ENCODE results near the gene ZNF35. TPM values are rescaled to one million over a fixed set of nuclear protein-coding genes. Genes with fewer than 3 reads are reported as not detected.

The ZNF35 gene
- total and polyA plus RNA-seq, 7 donors = 3.0 to 15.3 (median 12.1) TPM

DNA sequence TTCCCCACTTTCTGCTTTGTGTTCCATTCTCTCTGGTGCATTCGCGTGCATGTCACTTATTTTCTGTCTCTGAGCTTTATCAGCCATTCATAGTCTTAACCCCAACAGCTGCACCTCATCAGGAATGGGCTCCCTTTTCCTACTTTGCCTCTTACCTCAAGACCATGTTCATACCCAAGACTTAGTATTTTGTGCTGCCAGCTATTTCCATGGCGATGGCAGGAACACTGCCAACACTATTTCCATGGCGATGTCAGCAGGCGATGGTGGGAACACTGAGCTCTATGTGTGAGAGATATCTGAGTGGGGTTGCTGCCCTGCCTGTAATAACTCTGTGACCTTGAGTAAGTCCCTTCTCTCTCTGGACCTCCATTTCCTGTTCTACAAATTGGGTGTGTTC lies 5.5 kb downstream of the ZNF35 start:
- peaks cover 0 to 15% (median 3%) of the 10 kb centered on the region in 4 donors for H3K9me3 ChIP-seq
- no peak overlapping the region for H3K27ac ChIP-seq
- peaks cover 0 to 11% (median 4%) of the 10 kb centered on the region in 4 donors for H3K4me1 ChIP-seq
- no peaks in the 10 kb centered on the region for H3K27me3 ChIP-seq
- intact Hi-C loops (cut with DNase I) = no loop called here
- TF ChIP-seq EP300 (IDR thresholded peaks at IDR 0.05) (no peak), POLR2AphosphoS5 (IDR thresholded peaks at IDR 0.05) (no peak), POLR2A (IDR thresholded peaks at IDR 0.05) (no peak)
- TF ChIP-seq, protein P1, sequence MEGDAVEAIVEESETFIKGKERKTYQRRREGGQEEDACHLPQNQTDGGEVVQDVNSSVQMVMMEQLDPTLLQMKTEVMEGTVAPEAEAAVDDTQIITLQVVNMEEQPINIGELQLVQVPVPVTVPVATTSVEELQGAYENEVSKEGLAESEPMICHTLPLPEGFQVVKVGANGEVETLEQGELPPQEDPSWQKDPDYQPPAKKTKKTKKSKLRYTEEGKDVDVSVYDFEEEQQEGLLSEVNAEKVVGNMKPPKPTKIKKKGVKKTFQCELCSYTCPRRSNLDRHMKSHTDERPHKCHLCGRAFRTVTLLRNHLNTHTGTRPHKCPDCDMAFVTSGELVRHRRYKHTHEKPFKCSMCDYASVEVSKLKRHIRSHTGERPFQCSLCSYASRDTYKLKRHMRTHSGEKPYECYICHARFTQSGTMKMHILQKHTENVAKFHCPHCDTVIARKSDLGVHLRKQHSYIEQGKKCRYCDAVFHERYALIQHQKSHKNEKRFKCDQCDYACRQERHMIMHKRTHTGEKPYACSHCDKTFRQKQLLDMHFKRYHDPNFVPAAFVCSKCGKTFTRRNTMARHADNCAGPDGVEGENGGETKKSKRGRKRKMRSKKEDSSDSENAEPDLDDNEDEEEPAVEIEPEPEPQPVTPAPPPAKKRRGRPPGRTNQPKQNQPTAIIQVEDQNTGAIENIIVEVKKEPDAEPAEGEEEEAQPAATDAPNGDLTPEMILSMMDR (IDR thresholded peaks at IDR 0.05) = no peak
- 97 to 99% methylated on average over 5 of the region's 5 CpGs for WGBS, 2 donors
- DNase-seq = no peak
- H3K4me3 ChIP-seq = no peak overlapping the region
- peaks cover 13 to 76% (median 60%) of the 10 kb centered on the region in 4 donors for H3K36me3 ChIP-seq

DNA sequence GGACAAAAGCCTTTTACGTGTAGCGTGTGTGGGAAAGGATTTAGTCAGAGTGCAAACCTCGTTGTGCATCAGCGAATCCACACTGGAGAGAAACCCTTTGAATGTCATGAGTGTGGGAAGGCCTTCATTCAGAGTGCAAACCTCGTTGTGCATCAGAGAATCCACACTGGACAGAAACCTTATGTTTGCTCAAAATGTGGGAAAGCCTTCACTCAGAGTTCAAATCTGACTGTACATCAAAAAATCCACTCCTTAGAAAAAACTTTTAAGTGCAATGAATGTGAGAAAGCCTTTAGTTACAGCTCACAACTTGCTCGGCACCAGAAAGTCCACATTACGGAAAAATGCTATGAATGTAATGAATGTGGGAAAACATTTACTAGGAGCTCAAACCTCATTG lies 10.5 kb downstream of the ZNF35 start:
- WGBS, 2 donors = 97% methylated on average over 7 of the region's 7 CpGs
- Histone ChIP-seq H3K27me3 (no peaks in the 10 kb centered on the region), H3K36me3 (peaks cover 24 to 66% (median 47%) of the 10 kb centered on the region in 4 donors), H3K4me1 (no peaks in the 10 kb centered on the region), H3K27ac (no peak overlapping the region), H3K9me3 (peaks cover 6 to 25% (median 10%) of the 10 kb centered on the region in 4 donors), H3K4me3 (no peak overlapping the region)
- intact Hi-C loops (cut with DNase I) = no loop called here
- no peak for DNase-seq
- TF ChIP-seq EP300 (IDR thresholded peaks at IDR 0.05) = no peak
- no peak for TF ChIP-seq POLR2AphosphoS5 (IDR thresholded peaks at IDR 0.05)
- TF ChIP-seq, protein P1 (IDR thresholded peaks at IDR 0.05) = no peak
- TF ChIP-seq POLR2A (IDR thresholded peaks at IDR 0.05) = no peak

DNA sequence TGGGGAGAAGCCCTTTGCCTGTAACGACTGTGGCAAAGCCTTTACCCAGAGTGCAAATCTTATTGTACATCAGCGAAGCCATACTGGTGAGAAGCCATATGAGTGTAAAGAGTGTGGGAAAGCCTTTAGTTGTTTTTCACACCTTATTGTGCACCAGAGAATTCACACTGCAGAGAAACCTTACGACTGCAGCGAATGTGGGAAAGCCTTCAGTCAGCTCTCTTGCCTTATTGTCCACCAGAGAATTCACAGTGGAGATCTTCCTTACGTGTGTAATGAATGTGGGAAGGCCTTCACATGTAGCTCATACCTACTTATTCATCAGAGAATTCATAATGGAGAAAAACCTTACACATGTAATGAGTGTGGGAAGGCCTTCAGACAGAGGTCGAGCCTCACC lies 10.9 kb downstream of the ZNF35 start:
- no peak overlapping the region for H3K27ac ChIP-seq
- peaks cover 24 to 62% (median 43%) of the 10 kb centered on the region in 4 donors for H3K36me3 ChIP-seq
- DNase-seq = no peak
- no peak overlapping the region for H3K4me3 ChIP-seq
- H3K9me3 ChIP-seq = peaks cover 6 to 25% (median 10%) of the 10 kb centered on the region in 4 donors
- H3K27me3 ChIP-seq = no peaks in the 10 kb centered on the region
- H3K4me1 ChIP-seq = no peaks in the 10 kb centered on the region
- TF ChIP-seq, protein P1 (IDR thresholded peaks at IDR 0.05) = no peak
- TF ChIP-seq EP300 (IDR thresholded peaks at IDR 0.05) (no peak), POLR2AphosphoS5 (IDR thresholded peaks at IDR 0.05) (no peak), POLR2A (IDR thresholded peaks at IDR 0.05) (no peak)
- WGBS, 2 donors = 97% methylated on average over 6 of the region's 6 CpGs
- intact Hi-C loops (cut with DNase I) = no loop called here

DNA sequence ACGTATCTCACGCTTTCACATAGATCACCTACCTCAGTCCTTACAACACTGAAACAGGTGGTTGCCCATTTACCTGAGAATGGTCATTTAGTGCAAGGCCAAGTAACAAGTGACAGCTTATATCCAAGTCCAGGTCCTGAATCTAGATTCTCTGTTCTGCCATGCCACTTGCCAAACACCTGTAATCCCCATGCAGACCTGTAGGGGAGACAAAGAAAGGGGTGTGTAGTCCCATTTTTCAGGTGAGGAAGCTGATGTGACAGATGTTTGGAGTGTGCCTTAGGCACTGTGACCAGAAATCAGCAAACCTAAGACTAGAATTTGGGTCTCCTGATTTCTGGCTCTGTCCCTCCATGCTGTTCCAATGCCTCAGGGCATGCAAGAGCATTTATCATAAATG lies 12.7 kb downstream of the ZNF35 start:
- H3K9me3 ChIP-seq = peaks cover 6 to 25% (median 10%) of the 10 kb centered on the region in 4 donors
- intact Hi-C loops (cut with DNase I) = no loop called here
- no peaks in the 10 kb centered on the region for H3K4me1 ChIP-seq
- H3K4me3 ChIP-seq = no peak overlapping the region
- DNase-seq = no peak
- no peak for TF ChIP-seq EP300 (IDR thresholded peaks at IDR 0.05)
- TF ChIP-seq, protein P1 (IDR thresholded peaks at IDR 0.05) = no peak
- TF ChIP-seq POLR2A (IDR thresholded peaks at IDR 0.05) = no peak
- TF ChIP-seq POLR2AphosphoS5 (IDR thresholded peaks at IDR 0.05) = no peak
- H3K27ac ChIP-seq = no peak overlapping the region
- peaks cover 24 to 50% (median 41%) of the 10 kb centered on the region in 4 donors for H3K36me3 ChIP-seq
- WGBS, 2 donors = 99 to 100% methylated on average over 2 of the region's 2 CpGs
- H3K27me3 ChIP-seq = no peaks in the 10 kb centered on the region

DNA sequence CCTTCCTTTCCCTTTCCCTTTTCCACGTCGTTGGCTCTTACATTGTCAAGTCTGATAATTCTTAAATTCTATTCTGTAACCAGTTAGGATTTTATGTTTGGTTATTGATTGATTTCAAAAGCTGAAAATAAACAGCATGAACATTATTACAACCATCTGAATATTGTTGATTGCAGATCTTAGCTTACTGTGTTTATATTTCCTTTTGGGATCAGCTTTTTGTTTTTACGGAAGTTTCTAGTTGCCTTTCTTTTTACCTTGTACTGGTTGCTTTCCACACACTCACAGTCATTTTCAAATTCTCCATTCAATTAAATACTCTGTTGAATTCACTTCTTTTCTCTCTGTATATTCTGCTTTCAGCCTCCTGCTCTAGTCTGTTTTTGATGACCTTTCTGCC lies 16.6 kb downstream of the ZNF35 start:
- H3K9me3 ChIP-seq = no peaks in the 10 kb centered on the region
- intact Hi-C loops (cut with DNase I) = no loop called here
- WGBS, 2 donors = 96 to 99% methylated on average over 3 of the region's 3 CpGs
- H3K4me1 ChIP-seq = no peaks in the 10 kb centered on the region
- H3K27ac ChIP-seq = no peak overlapping the region
- TF ChIP-seq, protein P1 (IDR thresholded peaks at IDR 0.05) = no peak
- no peak for TF ChIP-seq POLR2AphosphoS5 (IDR thresholded peaks at IDR 0.05)
- TF ChIP-seq POLR2A (IDR thresholded peaks at IDR 0.05) = no peak
- no peak for TF ChIP-seq EP300 (IDR thresholded peaks at IDR 0.05)
- H3K36me3 ChIP-seq = peaks cover 0 to 14% (median 4%) of the 10 kb centered on the region in 4 donors
- H3K4me3 ChIP-seq = no peak overlapping the region
- no peak for DNase-seq
- H3K27me3 ChIP-seq = no peaks in the 10 kb centered on the region

Data from sigmoid colon (tissue), 7 donors.